GM21576 (cell line): ENCODE results near the gene SPPL2B.
"Not testable (repeated sequence)": the region's sequence is repeated elsewhere in the genome, so short reads cannot be mapped to it uniquely, and the experiment has no call there.

Experiments used
- ATAC-seq: cut with Tn5 transposase; IDR thresholded peaks from one replicate; pipeline ENCODE4 v1.9.1; 2021; ENCODE audit warnings: mild to moderate bottlenecking, moderate library complexity; ENCODE audit not compliant: unreplicated experiment

Gene SPPL2B

DNA sequence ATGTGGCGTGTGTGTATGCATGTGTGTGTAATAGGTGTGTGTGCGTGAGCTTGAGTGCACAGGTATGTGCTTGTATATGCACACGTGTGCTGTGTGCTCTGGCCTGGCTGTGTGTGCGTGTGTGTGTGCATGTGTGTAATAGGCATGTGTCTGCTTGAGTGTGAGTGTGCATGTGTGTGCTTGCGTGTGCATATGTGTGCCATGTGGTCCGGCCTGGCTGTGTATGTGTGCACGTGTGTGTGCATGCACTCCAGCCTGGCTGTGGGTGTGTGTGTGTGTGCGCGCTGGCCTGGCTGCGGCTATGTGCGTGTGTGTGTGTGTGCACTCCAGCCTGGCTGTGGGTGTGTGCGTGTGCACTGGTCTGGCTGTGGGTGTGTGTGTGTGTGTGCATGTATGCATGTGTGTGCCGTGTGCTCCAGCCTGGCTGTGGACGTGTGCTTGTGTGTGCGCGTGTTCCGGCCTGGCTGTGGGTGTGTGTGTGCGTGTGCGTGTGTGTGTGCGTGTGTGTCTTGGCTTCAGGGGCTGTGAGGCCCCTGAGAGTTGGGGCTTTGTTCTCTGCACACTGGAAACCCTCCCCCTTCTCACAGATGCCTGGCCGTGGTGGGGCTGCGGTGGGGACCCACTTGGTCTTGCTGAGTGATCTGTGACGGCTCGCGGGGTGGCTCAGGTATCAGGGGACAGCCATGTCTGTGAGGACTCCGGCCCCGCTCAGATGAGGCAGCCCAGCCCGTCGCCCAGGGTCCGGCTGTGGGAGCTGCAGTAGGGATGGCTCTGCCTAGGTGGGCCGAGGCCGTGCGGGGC, 8.2 kb downstream of the SPPL2B start:
- no peak for ATAC-seq

DNA sequence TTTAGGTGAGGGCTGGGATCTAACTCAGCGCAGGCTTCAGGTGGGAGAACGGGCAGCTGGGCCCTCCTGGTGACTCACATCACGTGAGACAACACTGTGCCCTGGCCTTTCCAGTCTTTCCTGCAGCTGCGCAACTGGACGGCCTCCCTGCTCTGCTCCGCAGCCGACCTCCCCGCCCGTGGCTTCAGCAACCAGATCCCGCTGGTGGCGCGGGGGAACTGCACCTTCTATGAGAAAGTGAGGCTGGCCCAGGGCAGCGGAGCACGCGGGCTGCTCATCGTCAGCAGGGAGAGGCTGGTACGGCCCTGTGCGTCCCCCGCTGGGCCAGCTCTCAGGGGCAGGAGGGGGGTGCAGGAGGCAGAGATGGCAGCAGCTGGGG, 8.8 kb downstream of the SPPL2B start:
- no peak for ATAC-seq

DNA sequence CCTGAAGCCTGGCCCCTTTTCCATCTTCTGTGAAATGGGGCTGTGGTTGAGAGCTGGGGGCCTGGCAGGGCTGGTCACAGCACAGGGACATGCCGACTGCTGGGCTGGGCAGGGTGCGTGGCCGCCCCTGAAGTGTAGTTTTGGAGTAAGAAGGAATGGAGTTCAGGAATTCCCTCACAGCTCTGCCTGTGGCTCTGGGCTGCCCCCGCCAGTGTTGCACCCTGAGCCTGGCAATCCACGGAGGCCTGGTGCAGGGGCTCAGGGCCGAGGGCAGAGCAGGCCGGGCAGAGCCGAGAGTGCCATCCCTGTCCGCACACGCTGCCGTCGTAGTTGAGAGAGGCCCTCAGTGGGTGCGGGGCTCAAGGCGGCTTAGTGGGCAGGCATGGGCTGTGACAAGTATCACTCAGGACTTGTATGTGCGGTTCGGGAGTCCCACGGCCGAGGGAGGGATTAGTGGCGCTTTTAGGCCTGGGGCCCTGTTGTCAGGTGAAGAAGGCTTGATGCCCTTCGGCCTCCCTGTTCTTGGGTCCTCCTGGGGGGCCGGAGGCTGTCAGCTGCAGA, 9.7 kb downstream of the SPPL2B start:
- ATAC-seq, result no peak

DNA sequence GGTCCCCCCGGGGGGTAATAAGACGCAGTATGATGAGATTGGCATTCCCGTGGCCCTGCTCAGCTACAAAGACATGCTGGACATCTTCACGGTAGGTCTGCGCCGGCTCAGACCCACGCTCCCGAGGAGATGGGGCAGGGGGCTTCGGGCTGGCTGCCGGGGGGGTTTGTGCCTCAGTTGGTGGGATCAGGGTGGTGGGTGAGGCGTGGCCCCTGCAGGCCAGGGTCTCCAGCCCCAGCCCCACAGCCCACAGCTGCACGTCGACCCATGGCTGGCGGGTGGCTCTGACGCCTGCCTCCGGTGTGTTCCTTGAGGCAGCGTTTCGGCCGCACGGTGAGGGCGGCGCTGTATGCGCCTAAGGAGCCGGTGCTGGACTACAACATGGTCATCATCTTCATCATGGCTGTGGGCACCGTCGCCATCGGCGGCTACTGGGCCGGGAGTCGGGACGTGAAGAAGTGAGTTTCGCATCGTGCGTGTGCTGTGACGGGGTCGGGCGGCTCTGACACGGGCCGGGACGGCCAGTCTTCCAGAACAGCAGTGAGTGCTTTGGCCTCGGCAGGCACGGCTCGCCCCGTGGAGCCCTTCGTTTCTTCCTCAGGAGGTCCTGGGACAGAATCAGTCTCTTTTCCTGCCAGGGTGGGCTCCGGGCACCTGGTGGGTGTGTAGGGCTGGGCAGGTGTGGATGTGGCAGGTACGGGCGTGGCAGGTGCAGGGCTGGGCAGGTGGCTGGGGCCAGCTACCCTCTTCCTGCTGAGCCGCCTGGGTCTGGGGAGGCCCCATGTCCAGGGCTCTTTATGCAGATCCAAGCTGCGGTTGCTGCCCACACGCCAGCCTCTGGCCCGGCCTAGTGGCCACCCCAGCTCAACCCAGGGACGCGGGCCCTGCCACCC, 10.5 kb downstream of the SPPL2B start:
- ATAC-seq, result no peak

DNA sequence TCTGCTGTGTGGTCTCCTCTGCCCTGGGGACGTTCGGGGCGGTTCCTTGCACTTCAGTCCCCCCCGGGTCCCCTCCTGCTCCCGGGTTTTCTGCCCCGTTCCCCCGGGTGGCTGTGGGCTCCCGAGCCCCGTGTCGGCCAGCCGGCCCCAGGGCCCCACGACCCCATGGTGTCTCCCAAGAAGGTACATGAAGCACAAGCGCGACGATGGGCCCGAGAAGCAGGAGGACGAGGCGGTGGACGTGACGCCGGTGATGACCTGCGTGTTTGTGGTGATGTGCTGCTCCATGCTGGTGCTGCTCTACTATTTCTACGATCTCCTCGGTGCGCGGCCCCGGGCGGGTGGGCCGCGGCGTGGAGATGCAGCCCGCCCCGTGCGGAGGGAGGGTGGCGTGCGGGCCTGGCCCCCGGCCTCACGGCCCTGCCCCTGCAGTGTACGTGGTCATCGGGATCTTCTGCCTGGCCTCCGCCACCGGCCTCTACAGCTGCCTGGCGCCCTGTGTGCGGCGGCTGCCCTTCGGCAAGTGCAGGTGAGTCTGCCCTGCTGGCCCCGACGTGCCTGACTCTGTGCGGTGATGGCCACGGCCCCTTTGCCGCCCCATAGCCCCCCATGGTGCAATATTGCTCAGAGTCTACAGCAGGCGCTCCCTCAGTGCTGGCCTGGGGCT, 11.3 kb downstream of the SPPL2B start:
- no peak for ATAC-seq

DNA sequence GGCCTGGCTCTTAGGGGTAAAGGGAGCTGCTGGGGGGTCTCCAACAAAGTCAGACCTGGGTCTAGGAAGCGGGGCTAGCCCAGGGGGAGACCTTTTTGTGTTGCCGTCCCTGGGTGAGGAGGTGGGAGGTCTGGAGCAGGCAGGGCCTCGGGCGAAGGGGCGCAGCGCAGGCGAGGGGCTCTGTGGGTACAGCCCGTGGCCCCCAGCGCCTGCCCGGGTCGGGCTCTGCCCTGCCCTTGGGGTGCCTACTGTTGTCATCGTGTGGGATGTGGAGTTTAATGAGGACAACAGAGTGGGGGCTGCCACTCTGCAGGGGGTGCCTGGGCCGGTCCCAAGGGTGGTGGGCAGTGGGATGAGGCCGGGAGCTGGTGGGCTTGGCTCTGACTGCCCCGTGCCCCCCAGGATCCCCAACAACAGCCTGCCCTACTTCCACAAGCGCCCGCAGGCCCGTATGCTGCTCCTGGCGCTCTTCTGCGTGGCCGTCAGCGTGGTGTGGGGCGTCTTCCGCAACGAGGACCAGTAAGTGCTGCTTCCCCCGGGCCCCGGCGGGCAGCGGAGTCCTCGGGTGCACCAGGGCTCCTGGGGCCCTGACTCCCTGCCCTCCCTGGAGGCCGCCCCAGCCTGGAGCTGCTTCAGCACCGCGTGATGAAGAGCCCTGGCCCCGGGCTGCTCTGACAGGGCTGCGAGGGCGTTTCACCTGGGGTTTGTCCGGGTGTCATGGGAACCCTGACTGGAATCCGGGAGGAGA, 12.2 kb downstream of the SPPL2B start:
- no peak for ATAC-seq

DNA sequence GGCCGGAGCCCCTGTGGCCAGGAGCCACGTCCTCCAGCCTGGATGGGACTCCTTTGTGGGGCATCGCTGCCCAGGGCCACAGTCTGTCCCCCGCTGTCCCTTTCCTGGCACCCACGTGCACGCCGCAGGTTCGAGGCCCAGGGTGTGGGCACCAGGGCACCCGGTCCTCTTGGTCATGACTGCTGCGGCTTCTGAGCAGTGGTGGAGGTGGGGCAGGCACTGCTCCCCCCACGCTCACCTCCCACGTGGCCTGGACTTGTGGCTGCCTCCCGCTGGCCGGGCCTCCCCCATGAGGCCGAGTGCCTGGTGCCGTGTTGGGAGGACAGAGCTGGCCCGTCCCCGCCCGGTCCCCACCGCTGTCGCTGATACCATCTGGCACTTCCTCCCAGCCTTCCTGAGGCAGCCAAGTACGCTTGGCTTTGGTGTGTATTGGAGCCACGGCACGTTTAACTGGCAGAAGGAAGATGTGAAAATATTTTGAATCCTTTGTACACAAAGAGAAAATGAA, 12.8 kb downstream of the SPPL2B start:
- ATAC-seq, result no peak

DNA sequence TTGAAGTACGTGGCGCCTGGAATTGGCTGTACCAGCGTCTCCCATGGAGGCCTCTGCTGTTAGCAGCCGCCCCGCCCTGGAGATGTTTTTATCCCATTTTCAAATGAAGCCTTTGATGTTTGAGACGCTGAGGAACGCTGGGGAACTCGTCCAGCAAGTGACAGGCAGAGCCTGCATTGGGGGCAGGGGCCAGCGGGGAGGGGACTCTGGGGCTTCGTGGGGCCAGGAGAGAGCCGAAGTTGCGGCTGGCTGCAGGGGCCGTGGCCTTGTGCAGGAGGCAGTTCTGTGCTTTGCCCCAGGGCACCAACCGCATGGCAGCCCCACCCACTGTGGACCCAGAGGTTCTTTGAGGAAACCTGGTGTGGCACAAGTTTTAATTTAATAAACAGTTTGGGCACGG, 13.5 kb downstream of the SPPL2B start:
- ATAC-seq, result no peak

DNA sequence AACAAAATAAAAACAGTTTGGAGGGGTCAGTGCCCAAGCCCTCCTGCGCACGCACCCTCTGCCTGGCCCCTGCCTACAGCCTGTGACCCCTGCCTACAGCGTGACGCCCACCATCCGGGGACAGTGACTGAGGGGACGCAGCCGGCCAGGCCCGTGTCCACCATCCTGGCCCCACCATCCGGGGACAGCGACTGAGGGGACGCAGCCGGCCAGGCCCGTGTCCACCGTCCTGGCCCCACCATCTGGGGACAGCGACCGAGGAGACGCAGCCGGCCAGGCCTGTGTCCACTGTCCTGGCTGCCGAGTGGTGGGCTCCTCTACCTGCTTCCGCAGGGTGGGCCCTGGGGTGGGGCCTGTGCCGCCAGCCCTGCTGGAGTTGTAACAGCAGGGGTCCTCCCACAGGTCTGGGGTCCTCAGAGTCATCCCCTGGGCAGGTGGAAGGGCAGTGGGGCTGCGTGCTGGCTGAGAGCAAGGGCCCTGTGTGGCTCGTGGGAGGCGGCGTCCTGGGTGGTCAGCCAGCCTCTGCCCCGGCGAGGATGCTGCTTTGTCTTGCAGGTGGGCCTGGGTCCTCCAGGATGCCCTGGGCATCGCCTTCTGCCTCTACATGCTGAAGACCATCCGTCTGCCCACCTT, 14.3 kb downstream of the SPPL2B start:
- no peak for ATAC-seq

DNA sequence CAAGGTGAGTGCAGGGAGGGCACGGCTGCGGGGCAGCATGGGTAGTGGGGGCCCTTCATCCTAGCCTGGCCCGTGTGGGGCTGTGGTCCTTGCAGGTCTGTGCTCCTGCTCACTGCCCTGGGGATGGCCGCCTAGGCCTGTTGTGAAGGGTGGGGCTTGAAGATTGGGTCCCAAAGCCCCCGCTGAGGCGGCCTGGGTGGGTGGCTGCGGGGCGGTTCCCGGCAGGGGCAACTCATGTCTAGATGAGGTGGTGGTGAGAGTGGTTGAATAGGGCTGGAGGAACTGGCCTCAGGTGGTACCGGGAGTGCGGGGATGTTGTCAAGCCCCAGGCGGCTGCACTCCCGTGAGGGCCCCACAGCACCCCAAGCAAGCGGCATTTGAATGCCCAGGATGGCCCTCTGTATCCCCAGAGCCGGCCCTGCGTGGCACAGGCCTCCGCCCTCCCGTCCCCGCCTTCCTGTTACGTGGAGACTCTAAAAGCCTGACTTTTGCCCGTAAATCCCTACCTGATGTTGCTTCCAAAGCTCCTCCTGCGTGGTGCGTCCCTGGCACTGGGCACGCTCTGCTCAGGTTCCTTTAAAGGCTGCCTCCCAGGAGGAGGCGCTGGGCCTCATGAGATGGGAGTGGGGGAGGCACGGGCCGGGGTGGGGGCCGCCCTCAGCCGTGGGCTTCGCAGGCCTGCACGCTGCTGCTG, 15.0 kb downstream of the SPPL2B start:
- ATAC-seq, result no peak

DNA sequence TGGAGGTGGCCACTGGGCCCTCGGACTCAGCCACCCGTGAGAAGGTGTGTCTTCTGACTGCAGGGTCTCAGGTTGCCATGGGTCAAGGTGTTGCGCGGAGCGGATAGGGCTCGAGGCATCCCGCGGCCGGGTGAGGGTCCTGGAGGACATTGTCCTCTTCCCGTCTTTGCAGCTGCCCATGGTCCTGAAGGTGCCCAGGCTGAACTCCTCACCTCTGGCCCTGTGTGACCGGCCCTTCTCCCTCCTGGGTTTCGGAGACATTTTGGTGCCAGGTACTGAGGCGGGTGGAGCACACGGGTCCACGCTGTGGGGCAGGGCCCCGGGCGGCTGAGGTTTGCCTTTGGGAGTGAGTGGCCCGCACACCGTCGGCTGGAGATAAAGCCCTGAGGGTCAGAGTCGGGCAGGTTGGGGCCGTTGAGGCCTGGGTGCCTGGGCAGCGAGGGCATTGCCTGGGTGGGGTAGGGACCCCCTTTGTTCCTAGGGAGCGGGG, 15.9 kb downstream of the SPPL2B start:
- no peak for ATAC-seq

DNA sequence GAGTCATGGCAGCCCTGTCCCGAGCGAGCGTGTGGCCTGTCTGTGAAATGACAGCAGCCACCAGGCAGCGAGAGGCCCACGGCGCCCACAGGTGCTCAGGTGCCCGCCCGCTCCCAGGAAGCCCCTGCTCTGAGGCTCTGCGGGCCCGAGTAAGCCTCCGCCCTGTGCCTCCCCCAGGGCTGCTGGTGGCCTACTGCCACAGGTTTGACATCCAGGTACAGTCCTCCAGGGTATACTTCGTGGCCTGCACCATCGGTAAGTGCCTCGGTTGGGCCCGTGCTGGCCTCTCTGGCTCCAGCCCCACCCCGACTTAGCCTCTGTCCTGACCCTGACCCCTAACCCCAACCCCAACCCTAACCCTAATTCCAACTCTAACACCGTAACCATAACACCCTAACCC, 16.6 kb downstream of the SPPL2B start:
- no peak for ATAC-seq

DNA sequence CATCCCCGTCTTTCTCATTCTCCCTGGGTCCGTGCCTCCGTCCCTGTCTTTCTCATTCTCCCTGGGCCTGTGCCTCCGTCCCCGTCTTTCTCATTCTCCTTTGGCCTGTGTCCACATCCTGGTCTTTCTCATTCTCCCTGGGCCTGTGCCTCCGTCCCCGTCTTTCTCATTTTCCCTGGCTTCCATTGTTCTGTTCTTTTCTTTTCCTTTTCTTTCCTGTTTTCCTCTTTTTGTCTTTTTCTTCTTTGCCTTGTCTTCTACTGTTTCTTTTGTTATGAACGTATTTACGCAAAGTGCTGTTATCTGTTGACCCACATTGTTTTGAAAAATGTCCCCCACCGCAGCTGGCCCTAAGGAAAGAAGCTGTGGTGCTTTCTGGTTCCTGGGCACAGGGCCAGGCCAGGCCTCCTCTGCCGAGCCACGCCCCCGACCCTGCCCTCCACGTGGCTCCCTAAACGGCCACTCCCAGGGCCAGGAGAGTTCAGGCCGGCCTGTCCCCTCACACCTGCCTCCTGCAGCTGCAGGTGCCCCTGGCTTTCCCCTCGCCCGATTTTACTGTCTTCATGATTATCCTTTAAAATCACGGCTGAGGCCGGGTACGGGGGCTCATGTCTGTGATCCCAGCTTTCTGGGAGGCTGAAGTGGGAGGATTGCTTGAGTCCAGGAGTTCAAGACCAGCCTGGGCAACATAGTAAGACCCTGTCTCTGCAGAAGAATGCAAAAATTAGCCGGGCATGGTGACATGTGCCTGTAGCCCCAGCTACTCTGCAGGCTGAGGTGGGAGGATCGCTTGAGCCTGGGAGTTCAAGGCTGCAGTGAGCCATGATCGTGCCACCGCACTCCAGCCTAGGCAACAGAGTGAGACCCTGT, 17.5 kb downstream of the SPPL2B start:
- ATAC-seq, result no peak

DNA sequence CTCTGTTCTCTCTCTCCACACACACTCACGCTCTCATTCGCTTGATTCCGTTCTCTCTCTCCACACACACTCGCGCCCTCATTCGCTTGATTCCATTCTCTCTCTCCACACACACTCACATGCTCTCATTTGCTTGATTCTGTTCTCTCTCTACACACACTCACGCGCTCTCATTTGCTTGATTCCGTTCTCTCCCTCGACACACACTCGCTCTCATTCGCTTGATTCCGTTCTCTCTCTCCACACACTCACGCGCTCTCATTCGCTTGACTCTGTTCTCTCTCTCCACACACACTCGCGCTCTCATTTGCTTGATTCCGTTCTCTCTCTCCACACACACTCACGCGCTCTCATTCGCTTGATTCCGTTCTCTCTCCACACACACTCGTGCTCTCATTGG, 21.3 kb downstream of the SPPL2B start:
- not testable (repeated sequence) for ATAC-seq

DNA sequence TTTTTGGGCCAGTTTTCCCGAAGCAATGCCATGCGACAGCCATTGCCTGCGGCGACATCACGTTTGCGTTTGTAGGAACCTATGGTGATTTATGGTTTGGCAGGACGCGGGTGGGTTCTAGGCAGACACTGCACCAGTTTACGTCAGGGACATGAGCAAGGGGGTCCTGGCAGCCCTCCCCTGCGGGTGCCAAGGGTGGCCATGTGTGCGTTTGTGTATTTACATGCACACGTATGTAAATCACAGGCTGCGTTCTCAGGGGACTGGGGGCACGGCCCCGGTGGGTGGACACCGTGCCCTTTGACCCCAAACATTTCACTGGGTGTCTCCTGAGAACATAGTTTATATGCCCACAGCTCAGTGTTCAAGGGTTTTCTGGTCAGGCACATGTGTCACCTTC, 22.2 kb downstream of the SPPL2B start:
- ATAC-seq, result no peak

DNA sequence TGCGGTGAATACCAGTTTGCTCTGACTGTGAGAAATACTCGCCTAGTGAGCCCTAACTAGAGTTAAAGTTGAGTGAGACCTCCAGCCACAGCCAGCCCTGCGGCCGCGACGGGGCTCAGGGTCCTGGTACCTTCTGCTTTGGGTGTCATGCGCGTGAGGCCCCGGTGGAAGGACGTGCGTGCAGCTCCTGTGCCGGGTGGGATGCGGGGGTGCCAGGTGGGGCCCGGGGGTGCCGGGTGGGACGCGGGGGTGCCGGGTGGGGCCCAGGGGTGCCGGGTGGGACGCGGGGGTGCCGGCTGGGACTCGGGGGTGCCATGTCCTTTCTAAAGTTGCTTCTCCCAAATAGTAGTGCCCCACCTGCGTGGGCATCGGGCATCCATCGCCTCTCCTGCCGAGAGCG, 23.1 kb downstream of the SPPL2B start:
- ATAC-seq, result no peak

DNA sequence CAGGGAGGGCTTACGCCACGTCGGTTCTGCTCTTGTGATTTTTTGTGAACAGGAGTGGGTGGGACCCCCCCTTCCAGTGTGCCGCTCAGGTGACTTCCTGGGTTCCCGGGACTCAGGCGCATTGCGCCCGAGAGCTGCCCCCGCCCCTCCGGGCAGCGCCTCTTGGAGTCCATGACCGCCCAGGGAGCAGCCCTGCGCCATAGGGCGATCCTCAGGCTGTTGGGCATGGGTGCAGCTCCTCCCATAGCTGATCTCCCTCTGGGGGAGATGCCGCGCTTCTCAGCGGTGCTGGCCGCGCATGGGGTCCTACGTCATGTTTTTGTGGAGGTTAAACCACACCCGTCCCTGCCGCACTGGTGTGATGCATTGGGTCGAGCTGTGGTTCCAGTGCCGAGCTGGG, 23.6 kb downstream of the SPPL2B start:
- no peak for ATAC-seq

DNA sequence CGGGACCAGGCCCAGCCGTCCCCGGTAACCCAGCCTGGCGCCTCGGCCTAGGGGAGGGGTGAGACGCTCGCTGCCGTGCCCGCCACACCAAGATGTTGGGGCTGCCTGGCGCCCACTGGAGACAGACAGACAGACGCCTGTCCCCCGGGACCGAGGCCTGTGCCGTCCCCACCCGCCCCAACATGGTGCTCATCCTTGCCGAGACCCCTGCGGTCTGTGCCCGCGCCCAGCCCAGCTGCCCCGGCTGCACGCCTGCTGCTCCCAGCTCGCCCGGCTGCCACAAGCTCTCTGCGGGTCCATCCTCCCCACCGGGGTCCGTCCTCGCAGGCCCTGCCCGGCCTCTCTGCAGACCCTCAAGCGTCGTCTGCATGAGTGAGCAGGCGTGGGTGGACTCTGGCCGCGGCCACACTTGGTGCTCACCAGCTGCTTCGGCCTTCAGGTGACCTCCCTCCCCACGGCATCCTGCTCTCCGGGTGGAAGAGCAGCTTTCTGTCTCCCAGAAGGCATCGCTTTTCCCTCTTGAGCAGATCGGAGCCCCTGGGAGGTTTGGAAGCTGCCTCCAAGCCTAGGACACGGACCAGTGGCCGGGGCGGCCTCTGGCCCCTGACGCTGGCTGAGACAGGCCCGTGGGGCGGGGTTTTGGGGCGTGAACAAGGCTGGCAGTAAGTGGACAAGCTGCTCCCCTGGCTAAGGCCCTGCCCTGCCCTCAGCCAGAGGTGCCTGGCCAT, 24.8 kb downstream of the SPPL2B start:
- ATAC-seq, result no peak
